HCT116 (cell line): Measurements from ENCODE around the gene SLC22A15. TPM values are rescaled to one million over a fixed set of nuclear protein-coding genes. Genes with fewer than 3 reads are reported as not detected.
"Not testable (repeated sequence)": the region's sequence is repeated elsewhere in the genome, so short reads cannot be mapped to it uniquely, and the experiment has no call there.

Experiments used
- ATAC-seq: fragments of 200-7000 bp; cut with Tn5 transposase; 2 replicates; pipeline ENCODE4 v1.9.1; 2020; ENCODE audit warnings: mild to moderate bottlenecking, moderate library complexity
- BruUV-seq: library from RNA; stranded (reverse); fragments of 400-500 nt; replicated peaks from 2 replicates; lab custom pipeline; 2021; lab: Mats Ljungman, UMichigan
- CTCF ChIA-PET: fragments of 300-600 bp; sonication (Branson Sonifier 250); formaldehyde crosslinking; loops from one replicate; lab custom pipeline; 2021; ENCODE audit warnings: antibody characterized with exemption; lab: Charles Lee
- POLR2A ChIA-PET: fragments of 300-600, 350-600 bp; sonication (Branson Sonifier 250); formaldehyde crosslinking; loops from one replicate; lab custom pipeline; 2021; ENCODE audit warnings: antibody characterized with exemption; lab: Charles Lee
- RAD21 ChIA-PET, 2 experiments: fragments of 300-600 bp; sonication (Branson Sonifier 250); formaldehyde crosslinking; loops; one replicate each; lab custom pipeline; 2023; ENCODE audit warnings: low total read pairs in 2 of 2; ENCODE audit not compliant: uncharacterized antibody in 2 of 2, unreplicated experiment in 2 of 2, low non-redundant PET in 1 of 2; lab: Charles Lee
- DNase-seq: peaks from one replicate; pipeline ENCODE4 v3.0.0-alpha.2; 2010; ENCODE audit warnings: low read depth, low spot score
- H2AFZ ChIP-seq: fragments of 200-600 bp; shearing (Covaris generic), sonication (generic); 2 replicates; pipeline ENCODE4 v1.6.1; 2017; ENCODE audit warnings: low read depth, mixed run types, mixed read lengths, antibody characterized with exemption, low read length; ENCODE audit not compliant: poor library complexity, severe bottlenecking
- H3K27ac ChIP-seq: 2 replicates; pipeline ENCODE4 v1.5.1; 2012; ENCODE audit warnings: low read depth, low read length
- H3K27me3 ChIP-seq: fragments of 200-600 bp; sonication (generic); 2 replicates; pipeline ENCODE4 v1.6.1; 2016; ENCODE audit warnings: mixed run types, low read length, mixed read lengths; ENCODE audit not compliant: insufficient read depth
- H3K36me3 ChIP-seq, 2 experiments: fragments of 200-500 bp in 1 of 2; fragments of 200-600 bp in 1 of 2; sonication (Bioruptor generic) in 1 of 2; sonication (generic) in 1 of 2; 2 replicates each; pipeline versions ENCODE4 v1.5.1 to v1.6.1; 2014 to 2016; ENCODE audit warnings: low read length in 2 of 2, inconsistent platforms in 1 of 2, mixed read lengths in 1 of 2, mixed run types in 1 of 2; ENCODE audit not compliant: insufficient read depth in 2 of 2, control insufficient read depth in 1 of 2
- H3K4me1 ChIP-seq, 2 experiments: fragments of 200-600 bp in 1 of 2; sonication (generic) in 1 of 2; 2 replicates each; pipeline versions ENCODE4 v1.5.1 to v1.6.1; 2012 to 2017; ENCODE audit warnings: low read length in 2 of 2, inconsistent platforms in 1 of 2, mild to moderate bottlenecking in 1 of 2, mixed read lengths in 1 of 2, mixed run types in 1 of 2, moderate library complexity in 1 of 2; ENCODE audit not compliant: insufficient read depth in 2 of 2, control insufficient read depth in 1 of 2
- H3K4me2 ChIP-seq: fragments of 200-600 bp; sonication (generic); 2 replicates; pipeline ENCODE4 v1.6.1; 2017; ENCODE audit warnings: mixed run types, low read length, mixed read lengths
- H3K4me3 ChIP-seq, 2 experiments: fragments of 200-600 bp in 1 of 2; sonication (generic) in 1 of 2; replicated peaks in 1 of 2; 2 replicates each; pipeline ENCODE4 v1.5.1; 2011 to 2016; ENCODE audit warnings: low read length in 2 of 2, control low read depth in 1 of 2, low read depth in 1 of 2, mild to moderate bottlenecking in 1 of 2, mixed read lengths in 1 of 2, mixed run types in 1 of 2
- H3K79me2 ChIP-seq: fragments of 200-600 bp; sonication (generic); 2 replicates; pipeline ENCODE4 v1.6.1; 2017; ENCODE audit warnings: mild to moderate bottlenecking, mixed run types, low read length, moderate library complexity, mixed read lengths; ENCODE audit not compliant: insufficient read depth
- H3K9ac ChIP-seq: fragments of 200-600 bp; sonication (generic); 2 replicates; pipeline ENCODE4 v1.6.1; 2016; ENCODE audit warnings: low read length, mixed read lengths
- H3K9me2 ChIP-seq: fragments of 200-600 bp; sonication (generic), shearing (Covaris generic); 2 replicates; pipeline ENCODE4 v1.6.1; 2017; ENCODE audit warnings: mixed run types, mild to moderate bottlenecking, moderate library complexity; ENCODE audit not compliant: insufficient read depth
- H3K9me3 ChIP-seq, 2 experiments: fragments of 200-500 bp in 1 of 2; fragments of 200-600 bp in 1 of 2; sonication (Bioruptor generic) in 1 of 2; sonication (generic) in 1 of 2; 2 replicates each; pipeline ENCODE4 v1.6.1; 2014 to 2017; ENCODE audit warnings: low read length in 2 of 2, mixed read lengths in 2 of 2, inconsistent platforms in 1 of 2, low read depth in 1 of 2, mild to moderate bottlenecking in 1 of 2, mixed run types in 1 of 2, moderate library complexity in 1 of 2; ENCODE audit not compliant: control insufficient read depth in 1 of 2, insufficient read depth in 1 of 2
- H4K20me1 ChIP-seq: fragments of 200-600 bp; sonication (generic), shearing (Covaris generic); 2 replicates; pipeline ENCODE4 v1.6.1; 2017; ENCODE audit warnings: mixed run types, mild to moderate bottlenecking, moderate library complexity; ENCODE audit not compliant: insufficient read depth
- CEBPB ChIP-seq: IDR thresholded peaks from 2 replicates; pipeline ENCODE4 v1.6.1; 2012; ENCODE audit warnings: low read depth
- ELF1 ChIP-seq: IDR thresholded peaks from 2 replicates; pipeline ENCODE4 v1.6.1; 2012; ENCODE audit warnings: low read depth, borderline replicate concordance
- SP1 ChIP-seq: IDR thresholded peaks from 2 replicates; pipeline ENCODE4 v1.6.1; 2012; ENCODE audit warnings: low read depth
- SRF ChIP-seq: IDR thresholded peaks from 2 replicates; pipeline ENCODE4 v1.6.1; 2012; ENCODE audit warnings: low read depth
- intact Hi-C: fragments of 100-400 bp; cut with micrococcal nuclease; formaldehyde crosslinking; loops from 2 replicates; pipeline ENCODE4 v1.10.0; 2022
- total RNA-seq: library from RNA; stranded (reverse); gene quantifications from one replicate; pipeline ENCODE4 v1.2.1, GENCODE V29; 2021; ENCODE audit not compliant: unreplicated experiment
- TF ChIP-seq, protein P1 (sequence below), 3 experiments: fragments of 200-600 bp in 1 of 3; sonication (generic) in 1 of 3; IDR thresholded peaks in 2 of 3; conservative IDR thresholded peaks in 1 of 3; 2 replicates each; pipeline ENCODE4 v1.5.1; 2012 to 2017; ENCODE audit warnings: low read depth in 2 of 3, low read length in 2 of 3, antibody characterized with exemption in 1 of 3, borderline replicate concordance in 1 of 3, control low read depth in 1 of 3, mild to moderate bottlenecking in 1 of 3, mixed read lengths in 1 of 3, mixed run types in 1 of 3, moderate library complexity in 1 of 3; ENCODE audit not compliant: insufficient read depth in 1 of 3
- TF ChIP-seq, protein P2 (sequence below): IDR thresholded peaks from 2 replicates; pipeline ENCODE4 v1.6.1; 2012; ENCODE audit warnings: low read depth

The SLC22A15 gene
- total RNA-seq, 1 experiment from 2014 or later, result 3.1 TPM

DNA sequence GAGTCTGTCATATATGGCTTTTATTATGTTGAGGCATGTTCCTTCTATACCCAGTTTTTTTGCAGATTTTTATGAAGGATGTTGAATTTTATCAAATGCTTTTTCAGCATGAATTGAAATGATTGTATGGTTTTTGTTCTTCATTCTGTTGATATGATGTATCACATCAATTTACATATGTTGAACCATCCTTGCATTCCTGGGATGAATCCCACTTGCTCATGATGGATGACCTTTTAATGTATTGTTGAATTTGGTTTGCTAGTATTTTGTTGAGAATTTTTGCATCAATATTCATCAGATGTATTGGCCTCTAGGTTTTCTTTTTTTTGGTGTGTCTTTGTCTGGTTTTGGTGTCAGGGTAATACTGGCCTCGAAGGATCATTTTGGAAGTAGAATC, 21.6 kb downstream of the SLC22A15 start:
- H2AFZ ChIP-seq, DNase-seq, RAD21 ChIA-PET, H3K27ac ChIP-seq, H3K27me3 ChIP-seq, POLR2A ChIA-PET, H3K79me2 ChIP-seq, CTCF ChIA-PET, intact Hi-C loops, ATAC-seq, H3K4me1 ChIP-seq, H3K9me2 ChIP-seq, H4K20me1 ChIP-seq, H3K9ac ChIP-seq, H3K36me3 ChIP-seq, H3K4me2 ChIP-seq, BruUV-seq, H3K4me3 ChIP-seq: not testable (repeated sequence)
- H3K9me3 ChIP-seq, result peaks cover 5 to 11% of the 10 kb centered on the region in 2 experiments; a peak in 3 of 4 replicates

GRCh38 chr1:116001739-116002487, 25.6 kb downstream of the SLC22A15 start:
- POLR2A ChIA-PET, result no interaction called here
- no peak for DNase-seq
- no peaks in the 10 kb centered on the region for H3K27me3 ChIP-seq

More at GRCh38 chr1:116001739-116002487, 25.6 kb downstream of the SLC22A15 start:
- no peaks in the 10 kb centered on the region for H3K9me2 ChIP-seq
- H3K4me2 ChIP-seq, result no peak overlapping the region
- no peak overlapping the region for H3K4me3 ChIP-seq
- H4K20me1 ChIP-seq, result no peaks in the 10 kb centered on the region
- no peaks in the 10 kb centered on the region for H3K79me2 ChIP-seq
- CTCF ChIA-PET, result no interaction called here
- intact Hi-C loops, result no loop called here
- no TSS peak for BruUV-seq
- H3K9me3 ChIP-seq, result peaks cover 2 to 9% of the 10 kb centered on the region in 2 experiments; a peak in 3 of 4 replicates
- H3K36me3 ChIP-seq, result no peaks in the 10 kb centered on the region
- no peak overlapping the region for H3K27ac ChIP-seq
- ATAC-seq, result no peak
- TF ChIP-seq, protein P1, sequence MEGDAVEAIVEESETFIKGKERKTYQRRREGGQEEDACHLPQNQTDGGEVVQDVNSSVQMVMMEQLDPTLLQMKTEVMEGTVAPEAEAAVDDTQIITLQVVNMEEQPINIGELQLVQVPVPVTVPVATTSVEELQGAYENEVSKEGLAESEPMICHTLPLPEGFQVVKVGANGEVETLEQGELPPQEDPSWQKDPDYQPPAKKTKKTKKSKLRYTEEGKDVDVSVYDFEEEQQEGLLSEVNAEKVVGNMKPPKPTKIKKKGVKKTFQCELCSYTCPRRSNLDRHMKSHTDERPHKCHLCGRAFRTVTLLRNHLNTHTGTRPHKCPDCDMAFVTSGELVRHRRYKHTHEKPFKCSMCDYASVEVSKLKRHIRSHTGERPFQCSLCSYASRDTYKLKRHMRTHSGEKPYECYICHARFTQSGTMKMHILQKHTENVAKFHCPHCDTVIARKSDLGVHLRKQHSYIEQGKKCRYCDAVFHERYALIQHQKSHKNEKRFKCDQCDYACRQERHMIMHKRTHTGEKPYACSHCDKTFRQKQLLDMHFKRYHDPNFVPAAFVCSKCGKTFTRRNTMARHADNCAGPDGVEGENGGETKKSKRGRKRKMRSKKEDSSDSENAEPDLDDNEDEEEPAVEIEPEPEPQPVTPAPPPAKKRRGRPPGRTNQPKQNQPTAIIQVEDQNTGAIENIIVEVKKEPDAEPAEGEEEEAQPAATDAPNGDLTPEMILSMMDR (IDR thresholded peaks at IDR 0.05 in 2 of 3, conservative IDR thresholded peaks at IDR 0.05 in 1 of 3; ENCODE audit: borderline replicate concordance in 1 of 3, insufficient read depth in 1 of 3, low read depth in 2 of 3, low read length in 2 of 3), result no peak
- TF ChIP-seq, protein P2, sequence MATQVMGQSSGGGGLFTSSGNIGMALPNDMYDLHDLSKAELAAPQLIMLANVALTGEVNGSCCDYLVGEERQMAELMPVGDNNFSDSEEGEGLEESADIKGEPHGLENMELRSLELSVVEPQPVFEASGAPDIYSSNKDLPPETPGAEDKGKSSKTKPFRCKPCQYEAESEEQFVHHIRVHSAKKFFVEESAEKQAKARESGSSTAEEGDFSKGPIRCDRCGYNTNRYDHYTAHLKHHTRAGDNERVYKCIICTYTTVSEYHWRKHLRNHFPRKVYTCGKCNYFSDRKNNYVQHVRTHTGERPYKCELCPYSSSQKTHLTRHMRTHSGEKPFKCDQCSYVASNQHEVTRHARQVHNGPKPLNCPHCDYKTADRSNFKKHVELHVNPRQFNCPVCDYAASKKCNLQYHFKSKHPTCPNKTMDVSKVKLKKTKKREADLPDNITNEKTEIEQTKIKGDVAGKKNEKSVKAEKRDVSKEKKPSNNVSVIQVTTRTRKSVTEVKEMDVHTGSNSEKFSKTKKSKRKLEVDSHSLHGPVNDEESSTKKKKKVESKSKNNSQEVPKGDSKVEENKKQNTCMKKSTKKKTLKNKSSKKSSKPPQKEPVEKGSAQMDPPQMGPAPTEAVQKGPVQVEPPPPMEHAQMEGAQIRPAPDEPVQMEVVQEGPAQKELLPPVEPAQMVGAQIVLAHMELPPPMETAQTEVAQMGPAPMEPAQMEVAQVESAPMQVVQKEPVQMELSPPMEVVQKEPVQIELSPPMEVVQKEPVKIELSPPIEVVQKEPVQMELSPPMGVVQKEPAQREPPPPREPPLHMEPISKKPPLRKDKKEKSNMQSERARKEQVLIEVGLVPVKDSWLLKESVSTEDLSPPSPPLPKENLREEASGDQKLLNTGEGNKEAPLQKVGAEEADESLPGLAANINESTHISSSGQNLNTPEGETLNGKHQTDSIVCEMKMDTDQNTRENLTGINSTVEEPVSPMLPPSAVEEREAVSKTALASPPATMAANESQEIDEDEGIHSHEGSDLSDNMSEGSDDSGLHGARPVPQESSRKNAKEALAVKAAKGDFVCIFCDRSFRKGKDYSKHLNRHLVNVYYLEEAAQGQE, result no peak
- TF ChIP-seq CEBPB (no peak), ELF1 (no peak), SRF (no peak), SP1 (no peak)
- no peak overlapping the region for H2AFZ ChIP-seq
- no peaks in the 10 kb centered on the region for H3K4me1 ChIP-seq
- RAD21 ChIA-PET, result no interaction called here
- H3K9ac ChIP-seq, result no peak overlapping the region
